GM08714 (cell line): ENCODE results near the gene TMEM201.
A peak's percentile ranks its signal among the peaks of the same experiment; 100 is the strongest.

ENCODE experiments used
- H3K4me3 ChIP-seq: fragments of 200-500 bp; sonication (Bioruptor generic); 2 replicates; pipeline ENCODE4 v1.5.1; 2014; ENCODE audit warnings: mild to moderate bottlenecking, low read length, inconsistent platforms
- ZNF274 ChIP-seq: IDR thresholded peaks from 2 replicates; pipeline ENCODE4 v1.6.1; 2012; ENCODE audit warnings: mild to moderate bottlenecking, low read depth, low read length

The TMEM201 gene

DNA sequence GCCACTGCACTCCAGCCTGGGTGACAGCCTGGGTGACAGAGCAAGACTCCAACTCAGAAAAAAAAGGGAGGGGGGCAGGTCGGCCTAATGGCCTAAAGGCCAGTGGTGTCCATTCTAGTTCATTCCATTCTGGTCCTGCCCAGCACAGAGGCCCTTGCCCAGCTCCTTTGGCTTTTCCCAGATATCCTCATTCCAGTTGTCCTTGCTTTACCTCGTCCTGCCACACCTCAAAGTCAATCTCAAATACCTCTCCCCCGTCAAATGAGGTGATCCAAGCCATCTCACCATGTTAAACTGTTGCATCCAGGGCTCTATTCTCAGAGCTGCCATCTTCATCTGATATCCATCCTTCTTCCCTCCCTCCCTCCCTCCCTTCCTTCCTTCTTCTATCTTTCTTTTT lies 42.9 kb downstream of the TMEM201 start:
- no peak for TF ChIP-seq ZNF274

DNA sequence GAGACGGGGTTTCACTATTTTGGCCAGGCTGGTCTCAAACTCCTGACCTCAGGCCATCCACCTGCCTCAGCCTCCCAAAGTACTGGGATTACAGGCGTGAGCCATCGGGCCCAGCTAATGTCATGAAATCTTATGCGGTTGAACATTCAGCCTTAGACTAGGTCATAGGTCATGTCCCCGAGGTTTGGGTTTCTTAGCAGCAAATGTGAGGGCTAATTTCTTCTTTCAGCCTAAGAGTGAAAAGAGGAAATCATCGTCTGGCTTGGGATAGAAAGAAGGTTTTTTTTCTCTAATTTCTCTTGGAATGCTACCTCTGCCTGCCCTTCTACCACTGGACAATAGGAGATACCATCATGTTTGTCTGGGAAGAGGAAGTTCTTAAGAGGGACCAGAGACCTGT lies 44.8 kb downstream of the TMEM201 start:
- TF ChIP-seq ZNF274, result no peak

More for the DNA sequence above, 42.9 kb downstream of the TMEM201 start:
- no peak overlapping the region for H3K4me3 ChIP-seq

DNA sequence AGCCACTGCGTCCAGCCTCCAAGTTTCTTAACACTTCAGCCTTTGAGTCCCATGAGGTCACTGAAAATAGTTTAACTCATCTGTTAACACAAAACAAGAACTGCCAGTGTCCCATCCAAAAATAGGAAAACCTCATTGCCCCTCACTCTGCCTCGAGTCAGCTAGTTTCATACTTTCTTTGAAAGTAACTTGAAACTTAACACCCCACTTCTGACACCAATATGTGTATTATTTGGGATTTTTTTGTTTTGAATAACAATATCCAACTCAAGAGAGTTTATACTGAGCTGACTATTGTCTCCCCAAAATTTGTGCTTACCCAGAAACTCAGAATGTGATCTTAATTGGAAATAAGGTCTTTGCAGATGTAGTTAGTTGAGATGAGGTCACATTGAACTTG lies 45.9 kb downstream of the TMEM201 start:
- no peak for TF ChIP-seq ZNF274
- H3K4me3 ChIP-seq, result no peak overlapping the region

More for the DNA sequence above, 44.8 kb downstream of the TMEM201 start:
- H3K4me3 ChIP-seq, result no peak overlapping the region

- no peak overlapping the region for H3K4me3 ChIP-seq
- no peak for TF ChIP-seq ZNF274
Observed at GRCh38 chr1:9639227-9639626, 50.5 kb downstream of the TMEM201 start.

- H3K4me3 ChIP-seq, result no peak overlapping the region
- no peak for TF ChIP-seq ZNF274
Observed at GRCh38 chr1:9643351-9644256, 54.9 kb downstream of the TMEM201 start.

GRCh38 chr1:9646037-9646436 lies 57.3 kb downstream of the TMEM201 start:
- H3K4me3 ChIP-seq, result no peak overlapping the region
- no peak for TF ChIP-seq ZNF274

- no peak overlapping the region for H3K4me3 ChIP-seq
- TF ChIP-seq ZNF274, result no peak
Observed at GRCh38 chr1:9648171-9648570, 59.5 kb downstream of the TMEM201 start.

DNA sequence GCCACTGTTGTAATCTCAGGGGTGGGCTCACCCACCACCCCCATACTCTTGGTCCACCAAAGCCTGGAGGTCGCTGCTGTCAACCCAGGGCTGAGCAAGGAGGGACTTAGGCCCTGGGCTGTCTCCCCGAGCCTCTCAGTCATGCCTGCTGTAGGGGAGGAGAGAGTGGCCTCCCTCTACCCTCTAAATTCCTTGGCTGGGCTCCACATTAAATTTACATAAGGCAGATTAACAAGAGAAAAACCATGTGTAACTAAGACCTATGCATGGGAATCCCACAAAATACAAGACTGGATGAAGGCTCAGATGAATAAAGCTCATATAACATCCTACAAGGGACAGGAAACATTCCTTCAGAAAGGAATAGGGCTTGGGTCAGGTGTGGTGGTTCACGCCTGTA lies 61.1 kb downstream of the TMEM201 start:
- no peak for TF ChIP-seq ZNF274
- no peak overlapping the region for H3K4me3 ChIP-seq

GRCh38 chr1:9651220-9651564 lies 62.5 kb downstream of the TMEM201 start:
- no peak for TF ChIP-seq ZNF274
- peak overlapping the region; percentile 92 for H3K4me3 ChIP-seq

DNA sequence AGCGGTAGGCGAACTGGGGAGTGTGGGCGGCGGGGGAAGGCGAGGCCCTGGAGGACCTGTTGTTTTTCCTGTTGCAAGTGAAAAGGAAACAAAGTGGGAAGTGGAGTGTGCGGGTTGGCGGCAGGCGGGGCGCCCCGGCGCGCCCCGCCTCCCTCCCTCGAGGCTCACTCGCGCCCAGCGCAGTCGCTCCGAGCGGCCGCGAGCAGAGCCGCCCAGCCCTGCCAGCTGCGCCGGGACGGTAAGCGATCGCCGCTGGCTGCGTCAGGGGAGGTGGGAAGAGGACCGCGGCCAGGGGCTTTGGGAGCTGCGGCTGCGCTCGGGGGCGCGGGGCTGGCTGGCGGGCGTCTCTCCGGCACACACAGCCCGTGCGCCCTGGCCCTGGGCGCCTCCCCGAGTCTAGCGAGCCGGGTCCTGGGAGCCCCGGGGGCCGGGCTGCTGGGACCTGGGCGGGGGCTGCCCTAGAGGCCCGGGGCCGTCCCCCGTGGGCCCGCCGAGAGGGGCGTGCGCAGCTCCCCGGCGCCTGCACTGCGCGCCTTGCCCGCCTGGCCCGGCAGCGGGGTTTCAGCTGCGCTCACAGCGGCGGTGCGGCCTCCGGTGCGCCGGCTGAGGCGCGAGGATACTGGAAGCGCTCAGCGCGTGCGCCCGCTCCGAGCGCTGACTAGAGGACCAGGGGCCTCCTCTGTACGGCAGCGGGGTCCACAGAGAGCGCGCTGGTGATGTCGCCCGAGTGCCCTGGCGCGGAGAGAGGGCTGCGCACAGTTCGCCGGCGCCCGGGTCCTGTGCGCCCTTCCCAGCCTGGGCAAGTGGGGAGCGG lies 63.1 kb downstream of the TMEM201 start, which contains the start of gene PIK3CD:
PIK3CD (plus strand) TSS at position 167 of the 814 bp plus-strand sequence. CDS start 58,725 bp downstream, outside the sequence.
- no peak for TF ChIP-seq ZNF274
- H3K4me3 ChIP-seq, result peak within 1 kb of the TSS; percentile 92

DNA sequence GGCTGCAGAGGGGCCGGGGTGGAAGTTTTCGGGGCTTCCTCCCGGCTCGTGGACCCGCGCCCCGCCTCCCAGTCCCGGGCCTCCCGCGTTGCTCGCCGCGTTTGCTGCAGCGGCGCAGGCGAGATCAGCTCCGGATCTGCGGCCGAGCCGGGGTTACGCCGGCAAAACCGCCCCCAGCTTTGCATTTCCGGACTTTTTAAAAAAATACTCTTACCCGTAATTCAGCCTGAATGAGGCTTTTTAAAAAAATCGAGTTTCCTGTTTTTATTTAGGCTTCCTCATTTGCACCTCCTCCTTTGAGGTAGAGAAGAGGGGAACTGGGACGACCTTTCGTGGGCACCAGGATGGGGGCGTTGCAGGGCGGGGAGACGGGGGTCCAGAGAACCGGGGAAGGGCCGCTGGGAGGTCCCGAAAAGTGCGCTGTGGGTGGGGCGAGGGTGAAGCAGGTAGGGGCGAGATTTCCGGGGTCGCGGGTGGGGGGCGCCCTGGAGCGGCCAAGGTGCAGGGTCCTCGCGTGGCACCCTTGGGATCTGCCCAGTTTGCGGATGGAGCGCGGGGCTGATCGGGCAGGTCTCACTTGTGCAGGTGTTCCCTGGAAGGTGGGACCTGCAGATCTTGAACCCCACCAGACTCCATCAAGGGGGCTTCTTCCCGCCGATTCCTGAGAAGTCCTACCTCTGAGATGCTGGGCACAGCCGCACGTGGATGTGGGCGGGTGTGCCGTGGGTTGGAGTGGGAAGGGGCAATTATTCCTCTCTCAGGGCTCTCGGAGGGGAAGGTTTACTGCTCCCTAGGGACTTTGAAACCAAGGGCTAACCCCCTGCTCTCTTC lies 63.9 kb downstream of the TMEM201 start:
- no peak for TF ChIP-seq ZNF274

GRCh38 chr1:9653210-9653490 lies 64.4 kb downstream of the TMEM201 start:
- H3K4me3 ChIP-seq, result peak overlapping the region; percentile 92

More for the DNA sequence above, 63.9 kb downstream of the TMEM201 start:
- peak overlapping the region; percentile 92 for H3K4me3 ChIP-seq

DNA sequence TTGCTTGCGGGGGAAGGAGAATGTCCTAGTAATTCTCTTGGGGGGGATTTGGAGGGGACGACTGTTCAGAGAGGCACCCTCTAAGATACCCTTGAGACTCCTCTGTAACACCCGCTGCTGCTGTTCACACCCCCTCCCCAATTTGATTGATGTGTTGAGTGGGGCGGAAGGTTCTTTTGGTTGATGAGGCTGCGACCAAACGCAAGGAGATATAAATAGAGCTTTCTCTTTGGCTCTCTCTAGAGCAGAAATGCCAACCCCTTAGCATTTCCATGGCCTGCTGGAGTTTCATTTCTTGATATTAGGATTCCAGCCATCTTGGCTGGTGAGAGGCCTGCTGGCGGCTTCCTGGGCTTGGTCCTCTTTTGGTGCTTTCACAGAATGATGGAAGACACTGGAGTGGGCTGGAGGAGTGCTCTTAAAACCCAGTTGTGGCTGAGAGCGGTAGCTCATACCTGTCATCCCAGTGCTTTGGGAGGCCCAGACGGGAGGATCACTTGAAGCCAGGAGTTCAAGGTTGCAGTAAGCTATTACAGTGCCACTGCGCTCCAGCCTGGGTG lies 64.9 kb downstream of the TMEM201 start:
- H3K4me3 ChIP-seq, result peak overlapping the region; percentile 92
- TF ChIP-seq ZNF274, result no peak

More at GRCh38 chr1:9653210-9653490, 64.4 kb downstream of the TMEM201 start:
- TF ChIP-seq ZNF274, result no peak
